GM19351 (cell line): ENCODE data around the gene NOXA1.

ENCODE experiments used
- ATAC-seq: cut with Tn5 transposase; IDR thresholded peaks from one replicate; pipeline ENCODE4 v1.9.1; 2021; ENCODE audit warnings: mild to moderate bottlenecking, moderate library complexity; ENCODE audit not compliant: unreplicated experiment

NOXA1 gene

GRCh38 chr9:137426018-137426681, 3.0 kb downstream of the NOXA1 start:
- ATAC-seq, result no peak

- no peak for ATAC-seq
Observed at GRCh38 chr9:137427454-137428310, 4.5 kb downstream of the NOXA1 start.

GRCh38 chr9:137428311-137428630, 5.1 kb downstream of the NOXA1 start:
- ATAC-seq, result no peak

- no peak for ATAC-seq
Observed at GRCh38 chr9:137428841-137429545, 5.8 kb downstream of the NOXA1 start.

- ATAC-seq, result no peak
Observed at GRCh38 chr9:137429546-137429890, 6.3 kb downstream of the NOXA1 start.

GRCh38 chr9:137429974-137430722, 7.0 kb downstream of the NOXA1 start:
- ATAC-seq, result no peak

GRCh38 chr9:137430723-137431415, 7.7 kb downstream of the NOXA1 start:
- ATAC-seq, result no peak

- ATAC-seq, result no peak
Observed at GRCh38 chr9:137431416-137431931, 8.3 kb downstream of the NOXA1 start.

- ATAC-seq, result no peak
Observed at GRCh38 chr9:137432687-137433348, 9.6 kb downstream of the NOXA1 start.

- ATAC-seq, result no peak
Observed at GRCh38 chr9:137433349-137433915, 10.2 kb downstream of the NOXA1 start.

GRCh38 chr9:137433916-137434431, 10.8 kb downstream of the NOXA1 start:
- no peak for ATAC-seq

- no peak for ATAC-seq
Observed at GRCh38 chr9:137434498-137435380, 11.5 kb downstream of the NOXA1 start.

GRCh38 chr9:137435381-137435891, 12.2 kb downstream of the NOXA1 start:
- no peak for ATAC-seq

- no peak for ATAC-seq
Observed at GRCh38 chr9:137435980-137436760, 13.0 kb downstream of the NOXA1 start.

GRCh38 chr9:137436761-137437600, 13.8 kb downstream of the NOXA1 start:
- ATAC-seq, result no peak
